Measurements from ENCODE around the gene NDFIP1. TPM values are rescaled to one million over a fixed set of nuclear protein-coding genes. Genes with fewer than 3 reads are reported as not detected.

Gene NDFIP1
- total and polyA plus RNA-seq, 2 of the 8 experiments (the other 6 are each of a cell fraction or from before 2014, with no cell fraction given), result 8.8 to 27.1 TPM

- TF ChIP-seq CHD1 (IDR thresholded peaks at IDR 0.05; ENCODE audit: low read depth, low read length) (no peak), ZNF274 (IDR thresholded peaks at IDR 0.05; ENCODE audit: borderline replicate concordance, extremely low read depth, low read length) (no peak), HDAC2 (IDR thresholded peaks at IDR 0.05; ENCODE audit: borderline replicate concordance in 1 of 2, low read depth in 2 of 2, low read length in 2 of 2) (no peak), RFX5 (IDR thresholded peaks at IDR 0.05; ENCODE audit: borderline replicate concordance, low read depth, low read length) (no peak), RNF2 (IDR thresholded peaks at IDR 0.05; ENCODE audit: borderline replicate concordance, low read depth, low read length, missing control alignments, poor library complexity, severe bottlenecking) (no peak)
These were observed 21.0 kb downstream of the NDFIP1 start (continued) for GRCh38 chr5:142129446-142130066.
